ENCODE measurements around the gene JAG2. TPM values are rescaled to one million over a fixed set of nuclear protein-coding genes. Genes with fewer than 3 reads are reported as not detected.

The JAG2 gene
- total RNA-seq, 3 donors from 2014 or later (not counting 1 experiment from before 2014, with no cell fraction given), result 3.5 to 6.6 (median 6.1) TPM

DNA sequence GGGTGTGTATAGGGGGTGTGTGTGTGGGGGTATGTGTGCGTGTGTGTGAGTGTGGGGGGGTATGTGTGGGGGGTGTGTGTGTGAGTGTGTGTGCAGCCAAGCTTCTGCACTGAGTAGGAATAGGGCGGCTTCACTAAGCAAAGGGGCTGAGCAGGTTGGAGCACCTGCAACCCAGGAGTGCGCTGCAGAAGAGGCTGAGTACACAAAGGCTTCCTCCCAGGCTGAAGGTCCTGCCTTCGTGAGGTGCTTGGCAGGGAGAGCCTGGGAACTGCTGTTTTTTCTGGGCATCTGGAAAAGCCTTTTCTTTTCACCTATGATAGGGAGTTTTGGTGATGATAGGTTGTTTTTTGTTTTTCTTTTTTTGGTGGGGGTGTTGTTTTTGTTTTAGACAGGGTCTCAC, 18.5 kb upstream of the JAG2 start:
- ATAC-seq (no peak), DNase-seq (no peak)
- WGBS (ENCODE audit: insufficient coverage), result 79% methylated on average over 4 of the region's 4 CpGs
- H3K36me3 Mint-ChIP-seq, result no peaks in the 10 kb centered on the region
- no peaks in the 10 kb centered on the region for H3K9me3 Mint-ChIP-seq
- intact Hi-C loops (cut with micrococcal nuclease), result no loop called here
- H3K27me3 ChIP-seq (ENCODE audit: control insufficient read depth, insufficient read depth, low read length), result peaks cover 2% of the 10 kb centered on the region
- peaks cover 7% of the 10 kb centered on the region for H3K4me1 ChIP-seq (ENCODE audit: control insufficient read depth, insufficient read depth, low read length)
- H3K9me3 ChIP-seq (ENCODE audit: control insufficient read depth, insufficient read depth, low read length), result peaks cover 3% of the 10 kb centered on the region
- H3K36me3 ChIP-seq (ENCODE audit: control insufficient read depth, insufficient read depth, low read length), result no peaks in the 10 kb centered on the region
- TF ChIP-seq, protein P1, sequence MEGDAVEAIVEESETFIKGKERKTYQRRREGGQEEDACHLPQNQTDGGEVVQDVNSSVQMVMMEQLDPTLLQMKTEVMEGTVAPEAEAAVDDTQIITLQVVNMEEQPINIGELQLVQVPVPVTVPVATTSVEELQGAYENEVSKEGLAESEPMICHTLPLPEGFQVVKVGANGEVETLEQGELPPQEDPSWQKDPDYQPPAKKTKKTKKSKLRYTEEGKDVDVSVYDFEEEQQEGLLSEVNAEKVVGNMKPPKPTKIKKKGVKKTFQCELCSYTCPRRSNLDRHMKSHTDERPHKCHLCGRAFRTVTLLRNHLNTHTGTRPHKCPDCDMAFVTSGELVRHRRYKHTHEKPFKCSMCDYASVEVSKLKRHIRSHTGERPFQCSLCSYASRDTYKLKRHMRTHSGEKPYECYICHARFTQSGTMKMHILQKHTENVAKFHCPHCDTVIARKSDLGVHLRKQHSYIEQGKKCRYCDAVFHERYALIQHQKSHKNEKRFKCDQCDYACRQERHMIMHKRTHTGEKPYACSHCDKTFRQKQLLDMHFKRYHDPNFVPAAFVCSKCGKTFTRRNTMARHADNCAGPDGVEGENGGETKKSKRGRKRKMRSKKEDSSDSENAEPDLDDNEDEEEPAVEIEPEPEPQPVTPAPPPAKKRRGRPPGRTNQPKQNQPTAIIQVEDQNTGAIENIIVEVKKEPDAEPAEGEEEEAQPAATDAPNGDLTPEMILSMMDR (IDR thresholded peaks at IDR 0.05), result no peak
- no peak overlapping the region for H3K4me3 Mint-ChIP-seq
- H3K27me3 Mint-ChIP-seq (ENCODE audit: low read depth in 2 of 2), result peaks cover 11 to 17% of the 10 kb centered on the region in 2 donors
- no peak overlapping the region for H3K27ac ChIP-seq (ENCODE audit: low read length)
- no peak overlapping the region for H3K27ac Mint-ChIP-seq
- no peaks in the 10 kb centered on the region for H3K4me1 Mint-ChIP-seq
- H3K4me3 ChIP-seq (ENCODE audit: low read length), result no peak overlapping the region

- TF ChIP-seq, protein P1 (IDR thresholded peaks at IDR 0.05), result no peak
- Histone ChIP-seq H3K27ac (ENCODE audit: low read length) (no peak overlapping the region), H3K36me3 (ENCODE audit: control insufficient read depth, insufficient read depth, low read length) (no peaks in the 10 kb centered on the region), H3K9me3 (ENCODE audit: control insufficient read depth, insufficient read depth, low read length) (peaks cover 3% of the 10 kb centered on the region), H3K27me3 (ENCODE audit: control insufficient read depth, insufficient read depth, low read length) (peaks cover 2% of the 10 kb centered on the region), H3K4me1 (ENCODE audit: control insufficient read depth, insufficient read depth, low read length) (peaks cover 14% of the 10 kb centered on the region), H3K4me3 (ENCODE audit: low read length) (no peak overlapping the region)
- Mint-ChIP-seq H3K4me3 (no peak overlapping the region), H3K27ac (no peak overlapping the region), H3K9me3 (no peaks in the 10 kb centered on the region), H3K36me3 (no peaks in the 10 kb centered on the region), H3K4me1 (no peaks in the 10 kb centered on the region), H3K27me3 (ENCODE audit: low read depth in 2 of 2) (peaks cover 11 to 17% of the 10 kb centered on the region in 2 donors)
- DNase-seq (no peak), ATAC-seq (no peak)
- intact Hi-C loops (cut with micrococcal nuclease), result no loop called here
- WGBS (ENCODE audit: insufficient coverage), result 46% methylated on average over 4 of the region's 4 CpGs
Observed at GRCh38 chr14:105185973-105186372, 17.4 kb upstream of the JAG2 start.

DNA sequence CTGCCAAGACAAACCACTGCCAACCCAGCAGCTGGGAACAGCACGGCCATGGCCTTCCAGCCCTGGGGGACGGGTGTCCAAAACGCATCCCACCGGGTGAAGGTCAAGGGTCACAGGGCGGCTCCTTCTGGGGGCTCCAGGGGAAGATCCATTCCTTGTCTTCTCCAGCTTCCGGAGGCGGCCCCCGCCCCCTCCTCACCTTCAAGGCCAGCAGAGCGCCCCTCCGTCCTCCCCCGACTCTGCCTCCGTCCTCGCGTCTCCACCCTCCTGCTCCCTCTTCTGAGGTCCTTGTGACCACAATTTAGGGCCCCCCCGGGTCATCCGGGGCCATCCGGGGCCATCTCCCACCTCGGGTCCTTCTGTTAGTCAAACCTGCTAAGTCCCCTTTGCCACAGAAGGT, 16.4 kb upstream of the JAG2 start:
- Mint-ChIP-seq H3K4me1 (no peaks in the 10 kb centered on the region), H3K27me3 (ENCODE audit: low read depth in 2 of 2) (peaks cover 11 to 17% of the 10 kb centered on the region in 2 donors), H3K4me3 (no peak overlapping the region), H3K9me3 (no peaks in the 10 kb centered on the region), H3K36me3 (no peaks in the 10 kb centered on the region), H3K27ac (peak overlapping the region in 1 of 2 donors; percentile 33)
- Histone ChIP-seq H3K27ac (ENCODE audit: low read length) (no peak overlapping the region), H3K9me3 (ENCODE audit: control insufficient read depth, insufficient read depth, low read length) (peaks cover 3% of the 10 kb centered on the region), H3K27me3 (ENCODE audit: control insufficient read depth, insufficient read depth, low read length) (peaks cover 2% of the 10 kb centered on the region), H3K4me3 (ENCODE audit: low read length) (no peak overlapping the region), H3K4me1 (ENCODE audit: control insufficient read depth, insufficient read depth, low read length) (peaks cover 22% of the 10 kb centered on the region), H3K36me3 (ENCODE audit: control insufficient read depth, insufficient read depth, low read length) (no peaks in the 10 kb centered on the region)
- TF ChIP-seq, protein P1 (IDR thresholded peaks at IDR 0.05), result no peak
- ATAC-seq, result no peak
- intact Hi-C loops (cut with micrococcal nuclease), result no loop called here
- WGBS (ENCODE audit: insufficient coverage), result 88% methylated on average over 18 of the region's 18 CpGs
- no peak for DNase-seq

DNA sequence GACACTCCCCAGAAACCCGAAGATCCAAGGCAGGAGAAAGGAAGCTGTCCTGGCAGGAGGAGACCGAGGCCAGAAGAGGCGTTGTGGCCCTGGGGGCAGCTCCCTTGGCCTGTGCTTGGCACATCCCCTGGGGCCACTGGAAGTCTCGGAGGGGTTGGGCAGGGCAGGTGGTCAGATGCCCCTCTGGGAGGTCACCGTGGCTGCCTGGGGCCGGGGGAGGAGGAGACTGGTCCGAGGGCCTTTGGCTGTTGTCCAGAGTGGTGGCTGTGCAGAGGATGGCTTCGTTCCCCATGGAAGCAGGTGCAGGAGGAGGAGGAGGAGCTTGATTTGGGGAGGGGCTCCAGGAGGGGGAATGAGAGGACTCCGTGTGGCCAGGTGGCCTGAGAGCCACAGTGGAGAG, 15.9 kb upstream of the JAG2 start:
- Histone ChIP-seq H3K4me1 (ENCODE audit: control insufficient read depth, insufficient read depth, low read length) (peaks cover 26% of the 10 kb centered on the region), H3K27ac (ENCODE audit: low read length) (no peak overlapping the region), H3K27me3 (ENCODE audit: control insufficient read depth, insufficient read depth, low read length) (peaks cover 2% of the 10 kb centered on the region), H3K9me3 (ENCODE audit: control insufficient read depth, insufficient read depth, low read length) (peaks cover 3% of the 10 kb centered on the region), H3K4me3 (ENCODE audit: low read length) (no peak overlapping the region), H3K36me3 (ENCODE audit: control insufficient read depth, insufficient read depth, low read length) (no peaks in the 10 kb centered on the region)
- Mint-ChIP-seq H3K27ac (peak overlapping the region in 1 of 2 donors; percentile 33), H3K36me3 (no peaks in the 10 kb centered on the region), H3K27me3 (ENCODE audit: low read depth in 2 of 2) (peaks cover 6 to 11% of the 10 kb centered on the region in 2 donors), H3K4me3 (no peak overlapping the region), H3K9me3 (no peaks in the 10 kb centered on the region), H3K4me1 (no peaks in the 10 kb centered on the region)
- ATAC-seq (no peak), DNase-seq (no peak)
- TF ChIP-seq, protein P1 (IDR thresholded peaks at IDR 0.05), result no peak
- intact Hi-C loops (cut with micrococcal nuclease), result no loop called here
- WGBS (ENCODE audit: insufficient coverage), result 70% methylated on average over 9 of the region's 9 CpGs

Data from natural killer cell (primary cell).